ENCODE data around the gene ABCC4.

The ABCC4 gene

GRCh38 chr13:95236774-95237173 lies 64.5 kb downstream of the ABCC4 start:
- TF ChIP-seq ZNF184 (tag by site-specific recombination; IDR thresholded peaks at IDR 0.05) (no peak), ZNF843 (tag by site-specific recombination; IDR thresholded peaks at IDR 0.05) (no peak), ZNF768 (tag by site-specific recombination; IDR thresholded peaks at IDR 0.05) (no peak), ZBTB7A (tag by site-specific recombination; IDR thresholded peaks at IDR 0.05; ENCODE audit: low read depth) (no peak), GFI1B (tag by site-specific recombination; IDR thresholded peaks at IDR 0.05) (no peak), ZNF571 (tag by site-specific recombination; IDR thresholded peaks at IDR 0.05) (no peak), ZSCAN23 (tag by site-specific recombination; IDR thresholded peaks at IDR 0.05) (no peak), ZNF621 (tag by site-specific recombination; IDR thresholded peaks at IDR 0.05) (no peak), ZNF585B (tag by site-specific recombination; IDR thresholded peaks at IDR 0.05) (no peak), ZNF18 (tag by site-specific recombination; IDR thresholded peaks at IDR 0.05) (no peak), ZNF391 (tag by site-specific recombination; IDR thresholded peaks at IDR 0.05; ENCODE audit: borderline replicate concordance, low read depth) (no peak), ZBTB48 (tag by site-specific recombination; IDR thresholded peaks at IDR 0.05) (no peak), ZNF174 (tag by site-specific recombination; IDR thresholded peaks at IDR 0.05) (no peak), OVOL3 (tag by site-specific recombination; IDR thresholded peaks at IDR 0.05) (no peak), ZNF138 (tag by site-specific recombination; IDR thresholded peaks at IDR 0.05; ENCODE audit: borderline replicate concordance) (no peak), ZXDB (tag by site-specific recombination; IDR thresholded peaks at IDR 0.05) (no peak), ZNF292 (tag by site-specific recombination; IDR thresholded peaks at IDR 0.05; ENCODE audit: borderline replicate concordance, low read depth) (no peak)
- TF ChIP-seq, protein P1, sequence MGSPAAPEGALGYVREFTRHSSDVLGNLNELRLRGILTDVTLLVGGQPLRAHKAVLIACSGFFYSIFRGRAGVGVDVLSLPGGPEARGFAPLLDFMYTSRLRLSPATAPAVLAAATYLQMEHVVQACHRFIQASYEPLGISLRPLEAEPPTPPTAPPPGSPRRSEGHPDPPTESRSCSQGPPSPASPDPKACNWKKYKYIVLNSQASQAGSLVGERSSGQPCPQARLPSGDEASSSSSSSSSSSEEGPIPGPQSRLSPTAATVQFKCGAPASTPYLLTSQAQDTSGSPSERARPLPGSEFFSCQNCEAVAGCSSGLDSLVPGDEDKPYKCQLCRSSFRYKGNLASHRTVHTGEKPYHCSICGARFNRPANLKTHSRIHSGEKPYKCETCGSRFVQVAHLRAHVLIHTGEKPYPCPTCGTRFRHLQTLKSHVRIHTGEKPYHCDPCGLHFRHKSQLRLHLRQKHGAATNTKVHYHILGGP (tag by site-specific recombination; IDR thresholded peaks at IDR 0.05) = no peak
- TF ChIP-seq, protein P2, sequence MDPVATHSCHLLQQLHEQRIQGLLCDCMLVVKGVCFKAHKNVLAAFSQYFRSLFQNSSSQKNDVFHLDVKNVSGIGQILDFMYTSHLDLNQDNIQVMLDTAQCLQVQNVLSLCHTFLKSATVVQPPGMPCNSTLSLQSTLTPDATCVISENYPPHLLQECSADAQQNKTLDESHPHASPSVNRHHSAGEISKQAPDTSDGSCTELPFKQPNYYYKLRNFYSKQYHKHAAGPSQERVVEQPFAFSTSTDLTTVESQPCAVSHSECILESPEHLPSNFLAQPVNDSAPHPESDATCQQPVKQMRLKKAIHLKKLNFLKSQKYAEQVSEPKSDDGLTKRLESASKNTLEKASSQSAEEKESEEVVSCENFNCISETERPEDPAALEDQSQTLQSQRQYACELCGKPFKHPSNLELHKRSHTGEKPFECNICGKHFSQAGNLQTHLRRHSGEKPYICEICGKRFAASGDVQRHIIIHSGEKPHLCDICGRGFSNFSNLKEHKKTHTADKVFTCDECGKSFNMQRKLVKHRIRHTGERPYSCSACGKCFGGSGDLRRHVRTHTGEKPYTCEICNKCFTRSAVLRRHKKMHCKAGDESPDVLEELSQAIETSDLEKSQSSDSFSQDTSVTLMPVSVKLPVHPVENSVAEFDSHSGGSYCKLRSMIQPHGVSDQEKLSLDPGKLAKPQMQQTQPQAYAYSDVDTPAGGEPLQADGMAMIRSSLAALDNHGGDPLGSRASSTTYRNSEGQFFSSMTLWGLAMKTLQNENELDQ (tag by site-specific recombination; IDR thresholded peaks at IDR 0.05; ENCODE audit: low read depth) = no peak
- no peaks in the 10 kb centered on the region for H3K4me1 ChIP-seq (ENCODE audit: control insufficient read depth, insufficient read depth, low read length)
- H3K27ac ChIP-seq (ENCODE audit: extremely low read depth, low read depth, low read length) = no peak overlapping the region
- ChIA-PET POLR2A (no interaction called here), CTCF (no interaction called here)
- H3K9me3 ChIP-seq (ENCODE audit: control insufficient read depth, insufficient read depth, low read depth, low read length) = no peaks in the 10 kb centered on the region
- no peak overlapping the region for H3K4me3 ChIP-seq (ENCODE audit: low read depth, low read length)
- H3K36me3 ChIP-seq (ENCODE audit: control insufficient read depth in 2 of 2, insufficient read depth in 1 of 2, low read length in 2 of 2) = no peaks in the 10 kb centered on the region

DNA sequence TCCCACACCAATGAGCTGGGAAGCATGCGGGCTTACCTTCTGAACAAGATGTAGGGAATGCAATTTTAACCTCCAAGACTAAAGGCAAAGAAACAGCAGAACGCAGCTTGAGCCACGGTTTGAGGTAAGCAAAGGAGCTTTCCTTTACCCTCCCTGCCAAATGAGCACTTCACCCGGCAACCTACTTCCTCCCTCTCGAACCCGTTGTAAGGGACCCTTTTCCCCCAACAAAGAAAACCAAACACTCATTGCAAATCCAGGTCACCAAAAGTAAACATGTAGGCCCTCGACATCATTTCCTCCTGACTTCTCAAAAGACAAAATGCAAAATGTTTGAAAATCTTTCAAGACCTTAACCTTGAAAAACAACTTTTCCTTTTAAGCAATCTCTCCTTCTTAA lies 65.3 kb downstream of the ABCC4 start:
- Histone ChIP-seq H3K36me3 (ENCODE audit: control insufficient read depth in 2 of 2, insufficient read depth in 1 of 2, low read length in 2 of 2) (no peaks in the 10 kb centered on the region), H3K4me3 (ENCODE audit: low read depth, low read length) (no peak overlapping the region), H3K27ac (ENCODE audit: extremely low read depth, low read depth, low read length) (no peak overlapping the region), H3K4me1 (ENCODE audit: control insufficient read depth, insufficient read depth, low read length) (no peaks in the 10 kb centered on the region), H3K9me3 (ENCODE audit: control insufficient read depth, insufficient read depth, low read depth, low read length) (no peaks in the 10 kb centered on the region)
- ChIA-PET CTCF (interaction anchor here (1.0 kb wide), 1 partner anchor 44 kb away, joined by 4 read pairs; no protein-coding TSS in a partner anchor), POLR2A (no interaction called here)
- TF ChIP-seq ZNF548 (tag by site-specific recombination; IDR thresholded peaks at IDR 0.05) (no peak), ZNF704 (tag by site-specific recombination; IDR thresholded peaks at IDR 0.05) (no peak), ZNF133 (tag by site-specific recombination; IDR thresholded peaks at IDR 0.05) (no peak), KLF8 (tag by site-specific recombination; IDR thresholded peaks at IDR 0.05) (no peak), ZNF473 (tag by site-specific recombination; IDR thresholded peaks at IDR 0.05) (no peak), GFI1B (tag by site-specific recombination; IDR thresholded peaks at IDR 0.05) (no peak), ZNF274 (IDR thresholded peaks at IDR 0.05; ENCODE audit: low read length) (no peak), ZNF274 (tag by site-specific recombination; IDR thresholded peaks at IDR 0.05; ENCODE audit: borderline replicate concordance) (no peak), ZNF354C (tag by site-specific recombination; IDR thresholded peaks at IDR 0.05; ENCODE audit: borderline replicate concordance, low read depth) (no peak), BCL11A (tag by site-specific recombination; IDR thresholded peaks at IDR 0.05; ENCODE audit: low read depth) (no peak), ZNF600 (tag by site-specific recombination; IDR thresholded peaks at IDR 0.05) (no peak), ZNF624 (tag by site-specific recombination; IDR thresholded peaks at IDR 0.05) (no peak), ZBTB7A (tag by site-specific recombination; IDR thresholded peaks at IDR 0.05; ENCODE audit: low read depth) (no peak), TCF7L2 (IDR thresholded peaks at IDR 0.05; ENCODE audit: borderline replicate concordance, low read depth, low read length) (no peak), ZNF571 (tag by site-specific recombination; IDR thresholded peaks at IDR 0.05) (no peak), OSR2 (tag by site-specific recombination; IDR thresholded peaks at IDR 0.05) (no peak), KLF10 (tag by site-specific recombination; IDR thresholded peaks at IDR 0.05) (no peak)
